HG03442 (cell line): ENCODE data around the gene PGA3.
"Not testable (repeated sequence)": the region's sequence is repeated elsewhere in the genome, so short reads cannot be mapped to it uniquely, and the experiment has no call there.

Source experiments
- ATAC-seq: cut with Tn5 transposase; IDR thresholded peaks from one replicate; pipeline ENCODE4 v1.9.1; 2021; ENCODE audit warnings: mild to moderate bottlenecking, moderate library complexity; ENCODE audit not compliant: unreplicated experiment

The PGA3 gene

GRCh38 chr11:61170566-61170965 lies 32.7 kb upstream of the PGA3 start:
- ATAC-seq, result no peak

- ATAC-seq, result no peak
Observed at GRCh38 chr11:61171907-61172306, 31.4 kb upstream of the PGA3 start.

GRCh38 chr11:61172356-61172755 lies 31.0 kb upstream of the PGA3 start:
- ATAC-seq, result no peak

- no peak for ATAC-seq
Observed at GRCh38 chr11:61172888-61173287, 30.4 kb upstream of the PGA3 start.

GRCh38 chr11:61173456-61173855 lies 29.9 kb upstream of the PGA3 start:
- no peak for ATAC-seq

- ATAC-seq, result no peak
Observed at GRCh38 chr11:61174273-61174672, 29.0 kb upstream of the PGA3 start.

GRCh38 chr11:61174949-61175348 lies 28.4 kb upstream of the PGA3 start:
- no peak for ATAC-seq

GRCh38 chr11:61176446-61176845 lies 26.9 kb upstream of the PGA3 start:
- no peak for ATAC-seq

GRCh38 chr11:61180205-61180604 lies 23.1 kb upstream of the PGA3 start:
- ATAC-seq, result not testable (repeated sequence)

- no peak for ATAC-seq
Observed at GRCh38 chr11:61181489-61181888, 21.8 kb upstream of the PGA3 start.

GRCh38 chr11:61183645-61184044 lies 19.7 kb upstream of the PGA3 start:
- ATAC-seq, result no peak

GRCh38 chr11:61186504-61186903 lies 16.8 kb upstream of the PGA3 start:
- ATAC-seq, result no peak

GRCh38 chr11:61187505-61188130 lies 15.7 kb upstream of the PGA3 start:
- ATAC-seq, result no peak

- no peak for ATAC-seq
Observed at GRCh38 chr11:61189933-61190332, 13.4 kb upstream of the PGA3 start.

- no peak for ATAC-seq
Observed at GRCh38 chr11:61193596-61193995, 9.7 kb upstream of the PGA3 start.

GRCh38 chr11:61194169-61194671 lies 9.1 kb upstream of the PGA3 start:
- no peak for ATAC-seq

- ATAC-seq, result no peak
Observed at GRCh38 chr11:61194981-61195695, 8.2 kb upstream of the PGA3 start.

GRCh38 chr11:61195719-61196118 lies 7.6 kb upstream of the PGA3 start:
- no peak for ATAC-seq

- no peak for ATAC-seq
Observed at GRCh38 chr11:61198361-61198760, 5.0 kb upstream of the PGA3 start.

GRCh38 chr11:61198948-61199523 lies 4.3 kb upstream of the PGA3 start:
- no peak for ATAC-seq

GRCh38 chr11:61201476-61201875 lies 1.8 kb upstream of the PGA3 start:
- no peak for ATAC-seq

- not testable (repeated sequence) for ATAC-seq
Observed at GRCh38 chr11:61203873-61204272, 558 bp downstream of the PGA3 start.
